ENCODE results near the gene PELI2. TPM values are rescaled to one million over a fixed set of nuclear protein-coding genes. Genes with fewer than 3 reads are reported as not detected.

Gene PELI2
- total RNA-seq, 2 donors from 2014 or later, result 22.2 to 28.3 TPM

GRCh38 chr14:56273155-56273554 lies 154.9 kb downstream of the PELI2 start:
- H3K9me3 ChIP-seq, result no peaks in the 10 kb centered on the region
- no peaks in the 10 kb centered on the region for H3K36me3 ChIP-seq
- TF ChIP-seq CTCF (IDR thresholded peaks at IDR 0.05), result no peak
- no peaks in the 10 kb centered on the region for H3K27me3 ChIP-seq (replicated peaks; ENCODE audit: insufficient read depth)
- H3K4me3 ChIP-seq, result no peak overlapping the region
- ATAC-seq (ENCODE audit: insufficient number of reproducible peaks, low FRiP score, low read depth), result no peak
- no peak for DNase-seq (ENCODE audit: low spot score)
- peak overlapping the region; percentile 71 to 76 for H3K27ac ChIP-seq
- H3K4me1 ChIP-seq (ENCODE audit: control insufficient read depth in 1 of 2, low read depth in 2 of 2), result peaks cover 9 to 37% of the 10 kb centered on the region in 2 donors

GRCh38 chr14:56273951-56274350 lies 155.7 kb downstream of the PELI2 start:
- Histone ChIP-seq H3K27me3 (replicated peaks; ENCODE audit: insufficient read depth) (no peaks in the 10 kb centered on the region), H3K36me3 (no peaks in the 10 kb centered on the region), H3K4me1 (ENCODE audit: control insufficient read depth in 1 of 2, low read depth in 2 of 2) (peaks cover 9 to 37% of the 10 kb centered on the region in 2 donors), H3K9me3 (no peaks in the 10 kb centered on the region), H3K27ac (peak overlapping the region; percentile 71 to 76), H3K4me3 (peak overlapping the region; percentile 30)
- no peak for TF ChIP-seq CTCF (IDR thresholded peaks at IDR 0.05)
- ATAC-seq (ENCODE audit: insufficient number of reproducible peaks, low FRiP score, low read depth) (no peak), DNase-seq (ENCODE audit: low spot score) (no peak)

GRCh38 chr14:56274556-56274955 lies 156.3 kb downstream of the PELI2 start:
- H3K4me3 ChIP-seq, result peak overlapping the region; percentile 30
- no peak for TF ChIP-seq CTCF (IDR thresholded peaks at IDR 0.05)

GRCh38 chr14:56276108-56276507 lies 157.9 kb downstream of the PELI2 start:
- ATAC-seq (ENCODE audit: insufficient number of reproducible peaks, low FRiP score, low read depth), result no peak

More at GRCh38 chr14:56274556-56274955, 156.3 kb downstream of the PELI2 start:
- Histone ChIP-seq H3K36me3 (no peaks in the 10 kb centered on the region), H3K27ac (peak overlapping the region; percentile 71 to 76), H3K27me3 (replicated peaks; ENCODE audit: insufficient read depth) (no peaks in the 10 kb centered on the region), H3K4me1 (ENCODE audit: control insufficient read depth in 1 of 2, low read depth in 2 of 2) (peaks cover 9 to 37% of the 10 kb centered on the region in 2 donors), H3K9me3 (no peaks in the 10 kb centered on the region)
- ATAC-seq (ENCODE audit: insufficient number of reproducible peaks, low FRiP score, low read depth), result no peak
- no peak for DNase-seq (ENCODE audit: low spot score)

GRCh38 chr14:56278383-56278782 lies 160.2 kb downstream of the PELI2 start:
- TF ChIP-seq CTCF (IDR thresholded peaks at IDR 0.05), result no peak
- Histone ChIP-seq H3K9me3 (no peaks in the 10 kb centered on the region), H3K4me3 (no peak overlapping the region), H3K36me3 (no peaks in the 10 kb centered on the region), H3K27ac (no peak overlapping the region), H3K27me3 (replicated peaks; ENCODE audit: insufficient read depth) (no peaks in the 10 kb centered on the region), H3K4me1 (ENCODE audit: control insufficient read depth in 1 of 2, low read depth in 2 of 2) (peaks cover 4 to 16% of the 10 kb centered on the region in 2 donors)
- no peak for ATAC-seq (ENCODE audit: insufficient number of reproducible peaks, low FRiP score, low read depth)
- no peak for DNase-seq (ENCODE audit: low spot score)

More at GRCh38 chr14:56276108-56276507, 157.9 kb downstream of the PELI2 start:
- no peaks in the 10 kb centered on the region for H3K36me3 ChIP-seq
- no peak for DNase-seq (ENCODE audit: low spot score)
- H3K9me3 ChIP-seq, result no peaks in the 10 kb centered on the region
- H3K27me3 ChIP-seq (replicated peaks; ENCODE audit: insufficient read depth), result no peaks in the 10 kb centered on the region
- TF ChIP-seq CTCF (IDR thresholded peaks at IDR 0.05), result no peak
- H3K27ac ChIP-seq, result no peak overlapping the region
- peaks cover 9 to 37% of the 10 kb centered on the region in 2 donors for H3K4me1 ChIP-seq (ENCODE audit: control insufficient read depth in 1 of 2, low read depth in 2 of 2)
- H3K4me3 ChIP-seq, result no peak overlapping the region

All from thoracic aorta (tissue), 2 donors.